Uterus (tissue), 2 donors: ENCODE results near the gene WDR7.

ENCODE experiments used
- CTCF ChIP-seq, 4 experiments: fragments of 200-600 bp in 2 of 4; fragments of 450-650 bp in 2 of 4; sonication (generic) in 2 of 4; IDR thresholded peaks; one replicate each; pipeline ENCODE4 v1.5.1; 2016 to 2019; ENCODE audit warnings: antibody characterized with exemption in 4 of 4, mild to moderate bottlenecking in 2 of 4, moderate library complexity in 1 of 4
- POLR2A ChIP-seq, 2 donors: fragments of 450-650 bp; IDR thresholded peaks; one replicate each; pipeline ENCODE4 v1.6.1; 2016; ENCODE audit warnings: antibody characterized with exemption in 2 of 2, mild to moderate bottlenecking in 1 of 2, moderate library complexity in 1 of 2

DNA sequence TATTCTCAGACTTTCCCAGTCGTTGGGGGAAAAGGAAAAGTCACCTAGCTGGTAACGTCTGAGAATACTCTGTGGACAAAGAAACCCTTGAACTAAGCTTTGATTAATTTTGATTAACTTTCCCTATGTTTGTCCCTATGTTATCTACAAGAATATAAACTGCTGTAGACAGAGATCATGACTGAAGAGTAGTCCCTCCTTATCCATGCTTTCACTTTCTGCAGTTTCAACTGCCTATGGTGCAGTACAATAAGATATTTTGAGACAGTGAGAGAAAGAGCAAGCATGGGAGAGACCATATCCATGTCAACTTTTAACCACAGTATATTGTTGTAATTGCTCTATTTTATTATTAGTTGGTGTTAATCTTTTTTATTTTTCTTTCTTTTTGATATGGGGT, 44.5 kb upstream of the WDR7 start:
- TF ChIP-seq CTCF (IDR thresholded peaks at IDR 0.05) (no peak), POLR2A (IDR thresholded peaks at IDR 0.05) (no peak)
